RWPE1 (cell line): ENCODE data around the gene SLC25A39.

Experiments used
- CTCF ChIA-PET: fragments of 350-600 bp; sonication (Branson Sonifier 250); formaldehyde crosslinking; extraction: SDS; loops from one replicate; lab custom pipeline; 2021; lab: Yijun Ruan, JAX
- POLR2A ChIA-PET: fragments of 400-600 bp; formaldehyde crosslinking; extraction: SDS; loops from one replicate; lab custom pipeline; 2020; ENCODE audit warnings: antibody characterized with exemption; ENCODE audit not compliant: low non-redundant PET; lab: Yijun Ruan, JAX
- DNase-seq: peaks from one replicate; pipeline ENCODE4 v3.0.0; 2012; ENCODE audit warnings: low spot score
- H3K27ac ChIP-seq: fragments of 450-650 bp; 2 replicates; pipeline ENCODE4 v1.5.1; 2017
- CTCF ChIP-seq: fragments of 450-650 bp; conservative IDR thresholded peaks from 2 replicates; pipeline ENCODE4 v1.5.1; 2017; ENCODE audit warnings: low read depth, mild to moderate bottlenecking

Gene SLC25A39

GRCh38 chr17:44326861-44327444, 2.3 kb upstream of the SLC25A39 start:
- ChIA-PET POLR2A (interaction anchor here (0.6 to 1.0 kb wide), 4 partner anchors 25 to 187 kb away, joined by 3 to 4 read pairs (median 3); no protein-coding TSS in a partner anchor), CTCF (interaction anchor here (0.6 kb wide), 1 partner anchor 19 kb away, joined by 3 read pairs; no protein-coding TSS in a partner anchor)
- H3K27ac ChIP-seq, result peak overlapping the region; percentile 99
- TF ChIP-seq CTCF, result no peak
- DNase-seq, result peak; percentile 94

- CTCF ChIA-PET, result interaction anchor here (1.0 kb wide), 2 partner anchors 27 to 105 kb away, joined by 3 to 5 read pairs; no protein-coding TSS in a partner anchor
- no peak for DNase-seq
- TF ChIP-seq CTCF, result no peak
- POLR2A ChIA-PET, result no interaction called here
- peak overlapping the region; percentile 99 for H3K27ac ChIP-seq
Measured at GRCh38 chr17:44324092-44324570, 492 bp downstream of the SLC25A39 start.

- no peak for TF ChIP-seq CTCF
- no peak for DNase-seq
- peak overlapping the region; percentile 99 for H3K27ac ChIP-seq
- POLR2A ChIA-PET, result no interaction called here
- CTCF ChIA-PET, result interaction anchor here (1.0 kb wide), 1 partner anchor 27 kb away, joined by 3 read pairs; no protein-coding TSS in a partner anchor
Measured at GRCh38 chr17:44323359-44324091, 1.1 kb downstream of the SLC25A39 start.

GRCh38 chr17:44322236-44322895, 2.3 kb downstream of the SLC25A39 start:
- TF ChIP-seq CTCF, result no peak
- DNase-seq, result no peak
- H3K27ac ChIP-seq, result peak overlapping the region; percentile 99
- CTCF ChIA-PET, result no interaction called here
- POLR2A ChIA-PET, result no interaction called here

GRCh38 chr17:44321246-44322120, 3.1 kb downstream of the SLC25A39 start:
- no peak for TF ChIP-seq CTCF
- no peak for DNase-seq
- ChIA-PET POLR2A (no interaction called here), CTCF (interaction anchor here (0.6 kb wide), 1 partner anchor 103 kb away, joined by 4 read pairs; no protein-coding TSS in a partner anchor)
- H3K27ac ChIP-seq, result peak overlapping the region; percentile 3; the same call in 1 of the 2 replicates
